ENCODE results near the gene NCOR2. TPM values are rescaled to one million over a fixed set of nuclear protein-coding genes. Genes with fewer than 3 reads are reported as not detected.

NCOR2 gene
- total and polyA plus RNA-seq, 2 of the 8 experiments (the other 6 are each of a cell fraction or from before 2014, with no cell fraction given): 14.8 to 275 TPM

- TF ChIP-seq USF2 (IDR thresholded peaks at IDR 0.05; ENCODE audit: low read length): no peak
- no peak for TF ChIP-seq CREB1 (IDR thresholded peaks at IDR 0.05)
- TF ChIP-seq E2F6 (IDR thresholded peaks at IDR 0.05): no peak
- no peak for TF ChIP-seq CHD2 (IDR thresholded peaks at IDR 0.05; ENCODE audit: low read length)
Observed at GRCh38 chr12:124543052-124543589, 24.3 kb downstream of the NCOR2 start (continued).

Data from H1 (cell line).